Aorta (tissue), 4 donors: ENCODE results near the gene TMCO4. TPM values are rescaled to one million over a fixed set of nuclear protein-coding genes. Genes with fewer than 3 reads are reported as not detected.

ENCODE experiments used
- polyA plus RNA-seq, 2 donors: library from polyadenylated mRNA; stranded (reverse); fragments of 200-250 nt; gene quantifications; one replicate each; pipeline ENCODE4 v1.2.3, GENCODE V29; 2013
- total RNA-seq, 2 donors: library from RNA; stranded (reverse); fragmentation: NEBNext Ultra II Directional; extraction: Animal tissue kit (Norgen Biotek cat#: 25700); gene quantifications; one replicate each; pipeline ENCODE4 v1.2.1, GENCODE V29; 2021
- donor health status: healthy with polysubstance abuse.
- donor health status: Bipolar disorder and iron deficiency.
- donor health status: DM: no; HTN: no; CAD: no.
- donor health status: DM: yes; HTN: yes; CAD: no.

TMCO4 gene
- total and polyA plus RNA-seq, 4 donors = 18.7 to 37.1 (median 27.9) TPM

Other genes with a start within 250 kb of the TMCO4 start
- gene NBL1, start 155.6 kb downstream of the TMCO4 start, total RNA-seq = 100 to 1,000 TPM; 134 to 188 TPM
- 100 to 1,000 TPM; 133 to 166 TPM for gene NBL1, start 155.6 kb downstream of the TMCO4 start, polyA plus RNA-seq
- gene HTR6, start 135.0 kb downstream of the TMCO4 start, total RNA-seq = under 1 TPM in 1 of 2 donors, not detected in 1; 0.18 TPM
- gene HTR6, start 135.0 kb downstream of the TMCO4 start, polyA plus RNA-seq = not detected
- not detected for gene RNF186, start 15.4 kb upstream of the TMCO4 start, total RNA-seq
- 1 to 10 TPM in 1 of 2 donors, not detected in 1; 8.0 TPM for gene RNF186, start 15.4 kb upstream of the TMCO4 start, polyA plus RNA-seq
- gene OTUD3, start 82.5 kb upstream of the TMCO4 start, total RNA-seq = 10 to 100 TPM; 11.5 to 19.5 TPM
- gene OTUD3, start 82.5 kb upstream of the TMCO4 start, polyA plus RNA-seq = 1 to 10 TPM; 1.3 to 5.0 TPM
- not detected for gene PLA2G2E, start 123.7 kb upstream of the TMCO4 start, total RNA-seq
- not detected for gene PLA2G2E, start 123.7 kb upstream of the TMCO4 start, polyA plus RNA-seq
- gene PLA2G2A, start 179.7 kb upstream of the TMCO4 start, total RNA-seq = 1,000 to 10,000 TPM in 1 of 2 donors, 100 to 1,000 TPM in 1; 901 to 2,513 TPM
- 10 to 100 TPM; 11.2 to 26.9 TPM for gene PLA2G2A, start 179.7 kb upstream of the TMCO4 start, polyA plus RNA-seq